HFFc6 (cell line): ENCODE data around the gene ZNF814. TPM values are rescaled to one million over a fixed set of nuclear protein-coding genes. Genes with fewer than 3 reads are reported as not detected.
A peak's percentile ranks its signal among the peaks of the same experiment; 100 is the strongest.
"Not testable (repeated sequence)": the region's sequence is repeated elsewhere in the genome, so short reads cannot be mapped to it uniquely, and the experiment has no call there.

Experiments used
- DNase-seq: peaks from one replicate; pipeline ENCODE4 v3.0.0-alpha.2; 2018
- H3K27ac Mint-ChIP-seq: 2 replicates; pipeline ENCODE4 v1.8.0; 2020; ENCODE audit warnings: mild to moderate bottlenecking, mixed read lengths
- H3K27me3 Mint-ChIP-seq: 2 replicates; pipeline ENCODE4 v1.8.0; 2021; ENCODE audit warnings: mild to moderate bottlenecking, moderate library complexity, mixed read lengths; ENCODE audit not compliant: insufficient read depth
- H3K36me3 Mint-ChIP-seq: 2 replicates; pipeline ENCODE4 v1.8.0; 2021; ENCODE audit warnings: low read depth, mixed read lengths
- H3K4me1 Mint-ChIP-seq: 2 replicates; pipeline ENCODE4 v1.8.0; 2020; ENCODE audit warnings: low read depth, mixed read lengths
- H3K4me3 Mint-ChIP-seq: 2 replicates; pipeline ENCODE4 v1.8.0; 2020; ENCODE audit warnings: mild to moderate bottlenecking, moderate library complexity, mixed read lengths
- H3K9me3 Mint-ChIP-seq: 2 replicates; pipeline ENCODE4 v1.8.0; 2020; ENCODE audit warnings: mild to moderate bottlenecking, mixed read lengths
- long read RNA-seq: library from polyadenylated mRNA; unstranded; transcript quantifications from one replicate; pipeline ENCODE4 v2.0.0, GENCODE V29; 2019
- total RNA-seq, 6 experiments: library from RNA; stranded (reverse); fragmentation: NEBNext Ultra II Directional; extraction: Animal tissue kit (Norgen Biotek cat#: 25700); gene quantifications; 2 replicates in 1 of 6; 3 replicates in 5 of 6; pipeline ENCODE4 v1.2.3, GENCODE V29; 2021
- TF ChIP-seq, protein P1 (sequence below): fragments of 200-600 bp; sonication (generic); IDR thresholded peaks from 2 replicates; pipeline ENCODE4 v1.5.0; 2021; ENCODE audit warnings: antibody characterized with exemption, mild to moderate bottlenecking

Gene ZNF814
- total RNA-seq: 1 to 10 TPM in 5 of 6 experiments, under 1 TPM in 1; 1.00 to 1.6 (median 1.3) TPM
- long read RNA-seq, partial matches to known transcripts: 1 of 7 reads
- long read RNA-seq, other reads (novel, unspliced or antisense): 5 of 7 reads

DNA sequence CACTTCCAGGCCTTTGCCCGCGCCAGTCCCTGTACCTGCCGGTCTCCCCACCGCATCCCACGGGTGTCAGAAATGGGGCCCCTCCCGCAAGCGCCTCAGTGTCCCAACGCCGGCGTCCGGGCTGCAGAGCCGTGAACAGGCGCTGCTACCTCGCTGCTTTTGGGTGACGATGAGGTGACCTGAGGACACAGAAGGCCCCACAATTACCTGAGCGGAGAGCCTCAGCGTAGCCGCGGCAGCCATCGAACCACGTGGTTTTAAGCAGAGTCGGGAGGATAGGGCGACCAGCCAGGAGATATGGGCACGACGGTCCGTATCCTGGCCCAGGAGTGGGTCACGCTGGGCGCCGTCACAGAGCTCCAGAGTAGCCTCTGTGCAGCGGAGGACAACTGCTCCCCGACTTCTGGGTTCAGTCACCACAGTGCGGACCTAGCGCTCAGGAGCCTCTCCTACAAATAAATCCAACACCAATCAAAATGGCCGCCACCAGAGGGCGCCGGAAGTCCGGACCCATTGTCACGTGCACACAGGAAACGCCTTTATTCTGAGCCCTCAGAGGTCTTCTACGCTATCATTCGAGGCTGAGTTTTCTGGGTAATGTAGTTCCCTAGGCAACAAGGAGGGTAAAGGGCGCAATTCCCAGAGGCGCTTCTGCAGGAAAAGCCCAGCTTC, at the start of gene ZNF814:
TSS of gene ZNF814 (minus strand) at position 478 of the 672 bp plus-strand sequence. CDS start at position 243, 235 bp downstream.
- Mint-ChIP-seq H3K4me3 (peak within 1 kb of the TSS; percentile 63; the same call in 1 of the 2 replicates), H3K27me3 (no peaks in the 10 kb centered on the region; the same call in 1 of the 2 replicates), H3K27ac (no peak within 1 kb of the TSS), H3K36me3 (peaks cover 48% of the 10 kb centered on the region), H3K4me1 (peaks cover 6% of the 10 kb centered on the region; the same call in 1 of the 2 replicates), H3K9me3 (peaks cover 33% of the 10 kb centered on the region)
- TF ChIP-seq, protein P1, sequence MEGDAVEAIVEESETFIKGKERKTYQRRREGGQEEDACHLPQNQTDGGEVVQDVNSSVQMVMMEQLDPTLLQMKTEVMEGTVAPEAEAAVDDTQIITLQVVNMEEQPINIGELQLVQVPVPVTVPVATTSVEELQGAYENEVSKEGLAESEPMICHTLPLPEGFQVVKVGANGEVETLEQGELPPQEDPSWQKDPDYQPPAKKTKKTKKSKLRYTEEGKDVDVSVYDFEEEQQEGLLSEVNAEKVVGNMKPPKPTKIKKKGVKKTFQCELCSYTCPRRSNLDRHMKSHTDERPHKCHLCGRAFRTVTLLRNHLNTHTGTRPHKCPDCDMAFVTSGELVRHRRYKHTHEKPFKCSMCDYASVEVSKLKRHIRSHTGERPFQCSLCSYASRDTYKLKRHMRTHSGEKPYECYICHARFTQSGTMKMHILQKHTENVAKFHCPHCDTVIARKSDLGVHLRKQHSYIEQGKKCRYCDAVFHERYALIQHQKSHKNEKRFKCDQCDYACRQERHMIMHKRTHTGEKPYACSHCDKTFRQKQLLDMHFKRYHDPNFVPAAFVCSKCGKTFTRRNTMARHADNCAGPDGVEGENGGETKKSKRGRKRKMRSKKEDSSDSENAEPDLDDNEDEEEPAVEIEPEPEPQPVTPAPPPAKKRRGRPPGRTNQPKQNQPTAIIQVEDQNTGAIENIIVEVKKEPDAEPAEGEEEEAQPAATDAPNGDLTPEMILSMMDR: peak; percentile 71
- DNase-seq: peak; percentile 28

DNA sequence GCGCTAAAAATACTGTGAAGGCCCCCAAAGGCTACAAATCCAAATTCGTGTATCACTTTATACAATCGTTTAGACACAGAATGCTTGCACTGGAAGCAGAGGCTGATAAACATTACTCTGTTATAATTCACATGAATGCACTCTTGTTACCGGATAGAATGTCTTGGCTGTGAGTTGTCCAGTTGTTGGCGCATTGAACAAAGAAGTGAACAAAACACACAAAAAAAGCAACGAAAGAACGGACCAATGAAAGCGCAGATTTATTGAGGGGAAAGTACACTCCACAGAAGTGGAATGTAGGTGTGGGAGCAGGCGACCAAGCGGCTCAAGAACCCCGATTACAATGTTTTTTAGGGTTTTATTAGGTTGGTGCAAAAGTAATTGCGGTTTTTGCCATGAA, 46.9 kb upstream of the ZNF814 start:
- no peaks in the 10 kb centered on the region for H3K4me1 Mint-ChIP-seq
- H3K9me3 Mint-ChIP-seq: peaks cover 79% of the 10 kb centered on the region
- TF ChIP-seq, protein P1: no peak
- no peak for DNase-seq
- H3K4me3 Mint-ChIP-seq: no peak overlapping the region
- no peak overlapping the region for H3K27ac Mint-ChIP-seq
- peaks cover 56% of the 10 kb centered on the region for H3K36me3 Mint-ChIP-seq
- peaks cover 2% of the 10 kb centered on the region; the same call in 1 of the 2 replicates for H3K27me3 Mint-ChIP-seq

DNA sequence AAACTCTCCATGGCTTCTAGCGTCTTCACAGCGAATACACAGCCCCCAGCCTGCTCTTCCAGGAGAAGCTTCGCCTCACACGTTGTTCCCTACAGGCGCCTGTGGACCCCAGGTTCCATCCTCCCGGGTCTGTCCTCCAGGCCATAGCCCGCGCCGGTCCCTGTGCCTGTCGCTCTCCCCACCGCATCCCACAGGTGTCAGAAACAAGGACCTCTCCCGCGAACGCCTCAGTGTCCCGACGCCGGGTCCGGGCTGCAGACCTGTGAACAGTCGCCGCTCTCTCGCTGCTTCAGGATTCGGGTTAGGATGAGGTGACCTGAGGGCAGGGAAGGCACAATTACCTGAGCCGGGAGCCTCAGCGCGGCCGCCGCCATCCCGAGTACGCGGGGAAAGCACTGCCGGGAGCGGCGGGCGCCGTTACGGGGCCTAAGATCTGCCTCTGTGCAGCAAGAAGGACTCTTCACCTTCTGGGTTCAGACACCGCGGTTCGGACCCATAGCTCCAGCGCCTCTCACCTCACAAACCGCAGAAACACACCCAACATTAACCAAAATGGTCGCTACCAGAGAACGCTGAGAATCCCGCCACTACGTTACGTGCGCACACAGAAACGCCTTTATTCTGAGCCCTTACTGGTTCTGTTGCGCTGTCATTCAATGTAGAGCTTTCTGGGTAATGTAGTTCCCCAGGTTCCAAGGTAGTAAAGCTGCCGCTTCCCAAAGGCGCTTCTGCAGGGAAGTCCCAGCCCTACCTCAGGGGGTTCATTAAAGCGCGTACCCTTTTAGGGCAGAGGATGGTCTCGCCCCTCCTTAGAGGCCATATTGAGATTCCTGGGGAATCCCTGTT, 46.2 kb upstream of the ZNF814 start, which contains the start of gene ZNF418:
TSS of gene ZNF418 (minus strand) at position 583 of the 846 bp plus-strand sequence. CDS start 1,580 bp downstream, outside the sequence.
- TF ChIP-seq, protein P1: no peak
- Mint-ChIP-seq H3K36me3 (peaks cover 55% of the 10 kb centered on the region), H3K9me3 (peaks cover 82% of the 10 kb centered on the region), H3K4me1 (no peaks in the 10 kb centered on the region), H3K27ac (no peak within 1 kb of the TSS), H3K4me3 (peak within 1 kb of the TSS; percentile 79), H3K27me3 (peaks cover 2% of the 10 kb centered on the region; the same call in 1 of the 2 replicates)
- peak; percentile 35 for DNase-seq

DNA sequence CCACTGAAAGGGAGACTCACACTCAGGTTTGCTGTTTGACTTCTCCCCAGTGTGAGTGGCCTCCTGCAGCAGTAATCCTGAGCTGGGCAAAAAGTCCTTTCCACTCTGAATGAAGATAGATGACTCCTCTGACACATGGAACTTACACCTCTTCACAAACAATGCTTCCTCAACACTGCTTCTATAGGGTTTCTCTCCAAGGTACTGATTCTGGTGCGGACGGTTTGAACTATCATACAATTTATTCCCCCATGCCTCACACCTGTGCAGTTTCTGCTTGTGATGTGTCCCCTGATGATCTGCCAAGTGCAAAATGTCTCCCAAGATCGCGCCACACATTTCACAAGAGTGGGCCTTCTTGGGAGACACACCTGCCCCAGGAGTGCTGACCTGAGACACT, 38.8 kb upstream of the ZNF814 start:
- H3K4me3 Mint-ChIP-seq: no peak overlapping the region
- H3K9me3 Mint-ChIP-seq: peaks cover 62% of the 10 kb centered on the region
- TF ChIP-seq, protein P1: no peak
- no peak for DNase-seq
- H3K27ac Mint-ChIP-seq: no peak overlapping the region
- H3K4me1 Mint-ChIP-seq: no peaks in the 10 kb centered on the region
- H3K36me3 Mint-ChIP-seq: peaks cover 26% of the 10 kb centered on the region
- peaks cover 2% of the 10 kb centered on the region; the same call in 1 of the 2 replicates for H3K27me3 Mint-ChIP-seq

DNA sequence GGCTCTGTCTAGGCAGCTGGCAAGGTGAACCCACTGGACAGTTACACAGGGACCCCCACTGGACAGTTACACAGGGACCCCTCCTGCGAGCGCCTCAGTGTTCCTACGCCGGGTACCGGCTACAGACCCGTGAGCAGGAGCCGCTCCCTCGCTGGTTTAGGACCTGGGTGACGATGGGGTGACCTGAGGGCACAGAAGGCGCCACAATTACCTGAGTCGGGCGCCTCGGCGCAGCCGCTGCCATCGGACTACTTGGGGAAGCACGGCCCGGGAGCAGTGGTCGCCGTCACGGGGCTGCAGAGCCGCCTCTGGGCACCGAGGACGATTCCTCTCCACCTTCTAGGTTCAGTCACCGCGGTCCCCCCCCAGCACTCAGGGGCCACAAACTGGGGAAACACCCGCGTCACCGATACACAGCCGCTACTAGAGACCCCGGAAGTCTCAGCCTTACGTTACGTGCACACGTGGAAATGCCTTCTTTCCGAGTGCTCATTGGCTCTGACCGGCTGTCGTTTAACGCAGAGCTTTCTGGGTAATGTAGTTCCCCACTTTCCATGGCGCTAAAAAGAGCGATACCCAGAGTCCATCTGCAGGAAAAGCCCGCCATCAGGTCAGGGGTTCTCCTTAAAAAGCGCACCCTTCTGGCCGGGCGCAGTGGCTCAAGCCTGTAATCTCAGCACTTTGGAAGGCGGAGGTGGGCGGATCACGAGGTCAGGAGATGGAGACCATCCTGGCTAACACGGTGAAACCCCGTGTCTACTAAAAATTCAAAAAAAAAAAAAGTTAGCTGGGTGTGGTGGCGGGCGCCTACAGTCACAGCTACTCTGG, 27.5 kb upstream of the ZNF814 start, which contains the start of gene ZNF417:
TSS of gene ZNF417 (minus strand) at position 425 of the 828 bp plus-strand sequence. CDS start at position 244, 181 bp downstream.
- peak within 1 kb of the TSS; percentile 88 for H3K27ac Mint-ChIP-seq
- H3K4me3 Mint-ChIP-seq: peak within 1 kb of the TSS; percentile 92
- H3K9me3 Mint-ChIP-seq: peaks cover 42% of the 10 kb centered on the region

More for the DNA sequence above, 27.5 kb upstream of the ZNF814 start, which contains the start of gene ZNF417:
- H3K36me3 Mint-ChIP-seq: peaks cover 65% of the 10 kb centered on the region
- H3K27me3 Mint-ChIP-seq: not testable (repeated sequence)
- peak; percentile 95 for DNase-seq
- H3K4me1 Mint-ChIP-seq: peaks cover 14% of the 10 kb centered on the region
- TF ChIP-seq, protein P1: peak; percentile 58
